GM12878 (cell line): Measurements from ENCODE around the gene TMPRSS4. TPM values are rescaled to one million over a fixed set of nuclear protein-coding genes. Genes with fewer than 3 reads are reported as not detected.

ENCODE experiments used
- ATAC-seq: fragments of 200-7000 bp; cut with Tn5 transposase; 3 replicates; pipeline ENCODE4 v1.9.1; 2020; ENCODE audit warnings: mild to moderate bottlenecking, moderate library complexity
- BruUV-seq: library from RNA; stranded (reverse); fragments of 400-500 nt; replicated peaks from 2 replicates; lab custom pipeline; 2021; lab: Mats Ljungman, UMichigan
- CTCF ChIA-PET: fragments of 300-600 bp; sonication (Branson Sonifier 250); formaldehyde crosslinking; extraction: SDS; loops from one replicate; lab custom pipeline; 2021; ENCODE audit warnings: inconsistent platforms; lab: Yijun Ruan, JAX
- POLR2A ChIA-PET: fragments of 350-600 bp; formaldehyde crosslinking; extraction: SDS; loops from one replicate; lab custom pipeline; 2021; ENCODE audit warnings: inconsistent platforms; lab: Charles Lee
- RAD21 ChIA-PET: fragments of 300-600 bp; sonication (Branson Sonifier 250); formaldehyde crosslinking; loops from one replicate; lab custom pipeline; 2023; ENCODE audit warnings: antibody characterized with exemption; ENCODE audit not compliant: unreplicated experiment; lab: Charles Lee
- SMC1A ChIA-PET: fragments of 300-600 bp; sonication (Branson Sonifier 250); formaldehyde crosslinking; loops from one replicate; lab custom pipeline; 2023; ENCODE audit not compliant: unreplicated experiment, uncharacterized antibody; lab: Charles Lee
- DNase-seq: peaks from one replicate; pipeline ENCODE4 v3.0.0-alpha.2; 2011; ENCODE audit warnings: low read depth, low spot score
- FAIRE-seq: peaks from 3 replicates; lab custom pipeline; 2011; peaks lifted over from hg19 to GRCh38; lab: Jason Lieb, UNC
- H2AFZ ChIP-seq: 2 replicates; pipeline ENCODE4 v1.6.0; 2011; ENCODE audit warnings: low read depth, low read length, control low read depth; ENCODE audit not compliant: control insufficient read depth
- H3K27ac ChIP-seq: 2 replicates; pipeline ENCODE4 v1.5.1; 2011; ENCODE audit warnings: control low read depth; ENCODE audit not compliant: control insufficient read depth, insufficient read depth
- H3K27me3 ChIP-seq, 2 experiments: replicated peaks in 1 of 2; 2 replicates each; pipeline versions ENCODE4 v1.6.0 to v1.6.1; 2011; ENCODE audit warnings: low read length in 1 of 2; ENCODE audit not compliant: control insufficient read depth in 2 of 2, insufficient read depth in 2 of 2
- H3K36me3 ChIP-seq, 2 experiments: 2 replicates each; pipeline ENCODE4 v1.5.1; 2011; ENCODE audit warnings: low read length in 1 of 2; ENCODE audit not compliant: control insufficient read depth in 2 of 2, insufficient read depth in 2 of 2
- H3K4me1 ChIP-seq: 2 replicates; pipeline ENCODE4 v1.6.1; 2011; ENCODE audit warnings: mild to moderate bottlenecking, low read length, moderate library complexity, mixed read lengths; ENCODE audit not compliant: control insufficient read depth, insufficient read depth
- H3K4me2 ChIP-seq: 2 replicates; pipeline ENCODE4 v1.6.0; 2011; ENCODE audit warnings: control low read depth; ENCODE audit not compliant: control insufficient read depth, insufficient read depth
- H3K4me3 ChIP-seq: fragments of 200-600 bp; sonication (generic); 2 replicates; pipeline ENCODE4 v1.5.1; 2016
- H3K79me2 ChIP-seq: 2 replicates; pipeline ENCODE4 v1.6.0; 2011; ENCODE audit warnings: low read length; ENCODE audit not compliant: control insufficient read depth, insufficient read depth
- H3K9ac ChIP-seq: 2 replicates; pipeline ENCODE4 v1.8.0; 2011; ENCODE audit warnings: low read length, control low read depth, mixed read lengths; ENCODE audit not compliant: control insufficient read depth, insufficient read depth
- H3K9me3 ChIP-seq: replicated peaks from 3 replicates; pipeline ENCODE4 v1.5.1; 2011; ENCODE audit warnings: mild to moderate bottlenecking, low read length; ENCODE audit not compliant: control insufficient read depth, insufficient read depth
- H4K20me1 ChIP-seq: 2 replicates; pipeline ENCODE4 v1.6.0; 2011; ENCODE audit not compliant: control insufficient read depth, insufficient read depth
- ASH2L ChIP-seq: fragments of 300-600, 200-600 bp; sonication (generic); IDR thresholded peaks from 2 replicates; pipeline ENCODE4 v1.6.1; 2017; ENCODE audit warnings: low read depth, mild to moderate bottlenecking, borderline replicate concordance
- BCL11A ChIP-seq: IDR thresholded peaks from 2 replicates; pipeline ENCODE4 v1.6.1; 2011; ENCODE audit warnings: low read depth, low read length
- ZNF217 ChIP-seq: fragments of 450-650 bp; IDR thresholded peaks from 2 replicates; pipeline ENCODE4 v1.6.1; 2017; ENCODE audit warnings: antibody characterized with exemption, mild to moderate bottlenecking
- in situ Hi-C: fragments of 300-500 bp; cut with MboI; formaldehyde crosslinking; loops from 9 replicates; pipeline ENCODE4 v1.14.3; 2018; ENCODE audit warnings: mixed read lengths
- intact Hi-C: fragments of 100-400 bp; cut with micrococcal nuclease; formaldehyde crosslinking; loops from one replicate; pipeline ENCODE4 v1.14.2; 2022; ENCODE audit not compliant: unreplicated experiment
- polyA plus RNA-seq, 11 experiments: library from polyadenylated mRNA; depleted of rRNA in 4 of 11; unstranded in 6 of 11; stranded (reverse) in 5 of 11; fragments of >200 nt; fragmentation: Nextera tagmentation in 4 of 11; fragmentation: Illumina TruSeq in 1 of 11; extraction: Ambion mirVana in 4 of 11; extraction: Trizol in 1 of 11; gene quantifications; 1 replicate in 1 of 11; 2 replicates in 10 of 11; pipeline versions ENCODE4 v1.2.1 to v1.2.3, GENCODE V29; 2011 to 2016; ENCODE audit warnings: inconsistent platforms in 2 of 11, missing spikeins in 2 of 11, low read depth in 1 of 11
- total RNA-seq, 4 experiments: library from RNA; depleted of rRNA in 3 of 4; stranded (reverse); fragments of >200 nt in 3 of 4; fragmentation: Illumina TruSeq in 1 of 4; extraction: Trizol in 1 of 4; gene quantifications; 2 replicates each; pipeline versions ENCODE4 v1.2.1 to v1.2.3, GENCODE V29; 2013 to 2021
- TF ChIP-seq, protein P1 (sequence below): fragments of 450-650 bp; IDR thresholded peaks from 2 replicates; pipeline ENCODE4 v1.6.1; 2017; ENCODE audit warnings: mild to moderate bottlenecking
- TF ChIP-seq, protein P2 (sequence below): fragments of 450-650 bp; IDR thresholded peaks from 2 replicates; pipeline ENCODE4 v1.6.1; 2018; ENCODE audit warnings: mild to moderate bottlenecking, low read depth, moderate library complexity; ENCODE audit not compliant: partially characterized antibody

The TMPRSS4 gene
- total and polyA plus RNA-seq, 10 of the 15 experiments (the other 5 are each of a cell fraction or from before 2014, with no cell fraction given): 0.14 to 0.26 TPM; not detected in 8

- no peak overlapping the region for H3K4me3 ChIP-seq
- TF ChIP-seq ASH2L (no peak), BCL11A (no peak), ZNF217 (0 out of 2 replicates have a peak, but pooled peaks have one; percentile 42)
- TF ChIP-seq, protein P1, sequence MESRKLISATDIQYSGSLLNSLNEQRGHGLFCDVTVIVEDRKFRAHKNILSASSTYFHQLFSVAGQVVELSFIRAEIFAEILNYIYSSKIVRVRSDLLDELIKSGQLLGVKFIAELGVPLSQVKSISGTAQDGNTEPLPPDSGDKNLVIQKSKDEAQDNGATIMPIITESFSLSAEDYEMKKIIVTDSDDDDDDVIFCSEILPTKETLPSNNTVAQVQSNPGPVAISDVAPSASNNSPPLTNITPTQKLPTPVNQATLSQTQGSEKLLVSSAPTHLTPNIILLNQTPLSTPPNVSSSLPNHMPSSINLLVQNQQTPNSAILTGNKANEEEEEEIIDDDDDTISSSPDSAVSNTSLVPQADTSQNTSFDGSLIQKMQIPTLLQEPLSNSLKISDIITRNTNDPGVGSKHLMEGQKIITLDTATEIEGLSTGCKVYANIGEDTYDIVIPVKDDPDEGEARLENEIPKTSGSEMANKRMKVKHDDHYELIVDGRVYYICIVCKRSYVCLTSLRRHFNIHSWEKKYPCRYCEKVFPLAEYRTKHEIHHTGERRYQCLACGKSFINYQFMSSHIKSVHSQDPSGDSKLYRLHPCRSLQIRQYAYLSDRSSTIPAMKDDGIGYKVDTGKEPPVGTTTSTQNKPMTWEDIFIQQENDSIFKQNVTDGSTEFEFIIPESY: no peak
- TF ChIP-seq, protein P2, sequence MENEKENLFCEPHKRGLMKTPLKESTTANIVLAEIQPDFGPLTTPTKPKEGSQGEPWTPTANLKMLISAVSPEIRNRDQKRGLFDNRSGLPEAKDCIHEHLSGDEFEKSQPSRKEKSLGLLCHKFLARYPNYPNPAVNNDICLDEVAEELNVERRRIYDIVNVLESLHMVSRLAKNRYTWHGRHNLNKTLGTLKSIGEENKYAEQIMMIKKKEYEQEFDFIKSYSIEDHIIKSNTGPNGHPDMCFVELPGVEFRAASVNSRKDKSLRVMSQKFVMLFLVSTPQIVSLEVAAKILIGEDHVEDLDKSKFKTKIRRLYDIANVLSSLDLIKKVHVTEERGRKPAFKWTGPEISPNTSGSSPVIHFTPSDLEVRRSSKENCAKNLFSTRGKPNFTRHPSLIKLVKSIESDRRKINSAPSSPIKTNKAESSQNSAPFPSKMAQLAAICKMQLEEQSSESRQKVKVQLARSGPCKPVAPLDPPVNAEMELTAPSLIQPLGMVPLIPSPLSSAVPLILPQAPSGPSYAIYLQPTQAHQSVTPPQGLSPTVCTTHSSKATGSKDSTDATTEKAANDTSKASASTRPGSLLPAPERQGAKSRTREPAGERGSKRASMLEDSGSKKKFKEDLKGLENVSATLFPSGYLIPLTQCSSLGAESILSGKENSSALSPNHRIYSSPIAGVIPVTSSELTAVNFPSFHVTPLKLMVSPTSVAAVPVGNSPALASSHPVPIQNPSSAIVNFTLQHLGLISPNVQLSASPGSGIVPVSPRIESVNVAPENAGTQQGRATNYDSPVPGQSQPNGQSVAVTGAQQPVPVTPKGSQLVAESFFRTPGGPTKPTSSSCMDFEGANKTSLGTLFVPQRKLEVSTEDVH: no peak
- TF ChIP-seq, all 136 proteins: peak for 1
- RAD21 ChIA-PET: no interaction called here
- no peaks in the 10 kb centered on the region for H4K20me1 ChIP-seq
- SMC1A ChIA-PET: interaction anchor here (0.9 to 1.3 kb wide), 2 partner anchors 15 to 34 kb away, joined by 3 to 4 read pairs; no protein-coding TSS in a partner anchor
- peaks cover 19% of the 10 kb centered on the region; the same call in 2 of the 3 replicates for H3K9me3 ChIP-seq
- H3K27ac ChIP-seq: no peak overlapping the region
- no peaks in the 10 kb centered on the region for H3K79me2 ChIP-seq
- H3K4me2 ChIP-seq: no peak overlapping the region
- DNase-seq: no peak
- in situ Hi-C loops: no loop called here
- no TSS peak for BruUV-seq
- FAIRE-seq: no peak
- H3K36me3 ChIP-seq: no peaks in the 10 kb centered on the region
- CTCF ChIA-PET: interaction anchor here (1.3 to 1.4 kb wide), 2 partner anchors 87 to 138 kb away, joined by 3 to 4 read pairs; no protein-coding TSS in a partner anchor
- no peak overlapping the region for H2AFZ ChIP-seq
- POLR2A ChIA-PET: interaction anchor here (1.5 kb wide), 1 partner anchor 60 kb away, joined by 3 read pairs; no protein-coding TSS in a partner anchor
- no peak overlapping the region for H3K9ac ChIP-seq
- peaks cover 0 to 4% of the 10 kb centered on the region in 2 experiments; a peak in 1 of 4 replicates for H3K27me3 ChIP-seq
- intact Hi-C loops: no loop called here
- no peaks in the 10 kb centered on the region for H3K4me1 ChIP-seq
- no peak for ATAC-seq
Observed at GRCh38 chr11:118084656-118085055, 7.8 kb downstream of the TMPRSS4 start.
